Panc1 (cell line): ENCODE data around the gene TXNIP. TPM values are rescaled to one million over a fixed set of nuclear protein-coding genes. Genes with fewer than 3 reads are reported as not detected.

Experiments used
- ATAC-seq: fragments of 200-7000 bp; cut with Tn5 transposase; 2 replicates; pipeline ENCODE4 v1.9.1; 2020; ENCODE audit warnings: mild to moderate bottlenecking, moderate library complexity
- BruUV-seq: library from RNA; stranded (reverse); fragments of 400-500 nt; replicated peaks from 2 replicates; lab custom pipeline; 2021; lab: Mats Ljungman, UMichigan
- CTCF ChIA-PET: fragments of 300-600 bp; sonication (Branson Sonifier 250); formaldehyde crosslinking; loops from one replicate; lab custom pipeline; 2022; ENCODE audit warnings: antibody characterized with exemption; lab: Charles Lee
- POLR2A ChIA-PET: fragments of 300-600 bp; sonication (Branson Sonifier 250); formaldehyde crosslinking; loops from one replicate; lab custom pipeline; 2022; ENCODE audit warnings: antibody characterized with exemption; lab: Charles Lee
- DNase-seq: peaks from one replicate; pipeline ENCODE4 v3.0.0-alpha.2; 2010; ENCODE audit warnings: low read depth, low spot score
- H3K27ac ChIP-seq: 2 replicates; pipeline ENCODE4 v1.5.1; 2011; ENCODE audit warnings: mild to moderate bottlenecking, low read length, inconsistent platforms
- H3K27me3 ChIP-seq: fragments of 200-500 bp; sonication (Bioruptor generic); 2 replicates; pipeline ENCODE4 v1.6.0; 2014; ENCODE audit warnings: low read length, inconsistent platforms; ENCODE audit not compliant: control insufficient read depth, insufficient read depth
- H3K36me3 ChIP-seq: fragments of 200-500 bp; sonication (Bioruptor generic); 2 replicates; pipeline ENCODE4 v1.5.1; 2014; ENCODE audit warnings: inconsistent platforms, mild to moderate bottlenecking, low read length, moderate library complexity; ENCODE audit not compliant: control insufficient read depth, insufficient read depth
- H3K4me1 ChIP-seq: 2 replicates; pipeline ENCODE4 v1.5.1; 2011; ENCODE audit warnings: inconsistent platforms, mild to moderate bottlenecking, low read length, moderate library complexity; ENCODE audit not compliant: control insufficient read depth, insufficient read depth
- H3K4me3 ChIP-seq, 2 experiments: 2 replicates each; pipeline ENCODE4 v1.5.1; 2011 to 2012; ENCODE audit warnings: low read depth in 2 of 2, low read length in 2 of 2, mild to moderate bottlenecking in 2 of 2, inconsistent platforms in 1 of 2, moderate library complexity in 1 of 2
- H3K9me3 ChIP-seq: fragments of 200-500 bp; sonication (Bioruptor generic); 2 replicates; pipeline ENCODE4 v1.5.1; 2014; ENCODE audit warnings: low read depth, mild to moderate bottlenecking, inconsistent platforms, low read length, moderate library complexity; ENCODE audit not compliant: control insufficient read depth, insufficient read depth
- CTCF ChIP-seq: fragments of 450-650 bp; IDR thresholded peaks from 2 replicates; pipeline ENCODE4 v1.5.1; 2017; ENCODE audit warnings: mild to moderate bottlenecking
- POLR2AphosphoS5 ChIP-seq: IDR thresholded peaks from 2 replicates; pipeline ENCODE4 v1.6.1; 2012; ENCODE audit warnings: mild to moderate bottlenecking, low read depth, low read length, moderate library complexity
- REST ChIP-seq, 2 experiments: IDR thresholded peaks; 2 replicates each; pipeline ENCODE4 v1.6.1; 2011 to 2012; ENCODE audit warnings: low read depth in 2 of 2, control low read depth in 1 of 2, low read length in 1 of 2, mild to moderate bottlenecking in 1 of 2, moderate library complexity in 1 of 2; ENCODE audit not compliant: insufficient read depth in 1 of 2
- SIN3A ChIP-seq: IDR thresholded peaks from 2 replicates; pipeline ENCODE4 v1.6.1; 2012; ENCODE audit warnings: low read depth, mild to moderate bottlenecking, low read length, moderate library complexity, borderline replicate concordance; ENCODE audit not compliant: insufficient read depth
- TCF7L2 ChIP-seq: IDR thresholded peaks from 2 replicates; pipeline ENCODE4 v1.6.1; 2011; ENCODE audit warnings: mild to moderate bottlenecking, low read depth, low read length, inconsistent platforms
- in situ Hi-C: cut with HindIII; loops from 2 replicates; pipeline ENCODE4 v1.10.0; 2016; ENCODE audit warnings: low sequenced_read_pairs, low pct_unique_long_range_greater_than_20kb
- intact Hi-C: fragments of 100-400 bp; cut with micrococcal nuclease; formaldehyde crosslinking; loops from one replicate; pipeline ENCODE4 v1.10.0; 2022; ENCODE audit not compliant: unreplicated experiment
- total RNA-seq: library from RNA; stranded (reverse); gene quantifications from one replicate; pipeline ENCODE4 v1.2.1, GENCODE V29; 2021; ENCODE audit not compliant: unreplicated experiment

The TXNIP gene
- total RNA-seq, 1 experiment from 2014 or later = 15.2 TPM

- intact Hi-C loops = no loop called here
- no TSS peak for BruUV-seq
- Histone ChIP-seq H3K27me3 (no peaks in the 10 kb centered on the region), H3K36me3 (no peaks in the 10 kb centered on the region), H3K4me1 (no peaks in the 10 kb centered on the region), H3K9me3 (no peaks in the 10 kb centered on the region), H3K27ac (no peak overlapping the region), H3K4me3 (no peak overlapping the region)
- ChIA-PET CTCF (interaction anchor here (0.6 kb wide), 1 partner anchor 75 kb away, joined by 5 read pairs; no protein-coding TSS in a partner anchor), POLR2A (no interaction called here)
- TF ChIP-seq CTCF = no peak
- TF ChIP-seq TCF7L2 = no peak
- no peak for TF ChIP-seq SIN3A
- no peak for TF ChIP-seq POLR2AphosphoS5
- ATAC-seq (no peak), DNase-seq (no peak)
- in situ Hi-C loops = no loop called here
Observed at GRCh38 chr1:145983960-145984830, 12.2 kb downstream of the TXNIP start.

GRCh38 chr1:145983206-145983675, 13.1 kb downstream of the TXNIP start:
- intact Hi-C loops (no loop called here), in situ Hi-C loops (no loop called here)
- Histone ChIP-seq H3K4me1 (no peaks in the 10 kb centered on the region), H3K9me3 (no peaks in the 10 kb centered on the region), H3K27me3 (no peaks in the 10 kb centered on the region), H3K4me3 (no peak overlapping the region), H3K36me3 (no peaks in the 10 kb centered on the region), H3K27ac (no peak overlapping the region)
- BruUV-seq = no TSS peak
- ChIA-PET CTCF (no interaction called here), POLR2A (no interaction called here)
- ATAC-seq = no peak
- TF ChIP-seq REST (IDR thresholded peaks at IDR 0.05; ENCODE audit: insufficient read depth in 1 of 2, low read depth in 2 of 2, low read length in 1 of 2) (no peak), POLR2AphosphoS5 (no peak), SIN3A (no peak), CTCF (no peak)
- DNase-seq = no peak
